Right lobe of liver (tissue), 6 donors: ENCODE results near the gene TRABD2B. TPM values are rescaled to one million over a fixed set of nuclear protein-coding genes. Genes with fewer than 3 reads are reported as not detected.

ENCODE experiments used
- ATAC-seq, 4 donors: fragments of 200-7000 bp; cut with Tn5 transposase; one replicate each; pipeline ENCODE4 v1.9.1; 2020; ENCODE audit warnings: mild to moderate bottlenecking in 4 of 4, moderate library complexity in 4 of 4
- DNase-seq, 3 donors: peaks; one replicate each; pipeline ENCODE4 v3.0.0-alpha.2; 2020
- H3K27ac ChIP-seq, 3 donors: fragments of 200-600 bp; one replicate each; pipeline ENCODE4 v1.8.0; 2022
- H3K27me3 ChIP-seq, 2 donors: fragments of 200-600 bp; one replicate each; pipeline ENCODE4 v1.8.0; 2022
- H3K36me3 ChIP-seq, 4 donors: fragments of 200-600 bp; sonication (generic) in 1 of 4; one replicate each; pipeline versions ENCODE4 v1.5.1 to v1.8.0; 2017 to 2022; ENCODE audit warnings: control low read depth in 1 of 4
- H3K4me1 ChIP-seq, 4 donors: fragments of 200-600 bp; sonication (generic) in 1 of 4; one replicate each; pipeline versions ENCODE4 v1.5.1 to v1.8.0; 2017 to 2022; ENCODE audit warnings: control low read depth in 1 of 4
- H3K4me3 ChIP-seq, 3 donors: fragments of 200-600 bp; one replicate each; pipeline ENCODE4 v1.8.0; 2022
- H3K9me3 ChIP-seq, 4 donors: fragments of 200-600 bp; sonication (generic) in 1 of 4; one replicate each; pipeline versions ENCODE4 v1.5.1 to v1.8.0; 2017 to 2022; ENCODE audit warnings: control low read depth in 1 of 4
- CTCF ChIP-seq, 4 donors: fragments of 200-600 bp in 3 of 4; fragments of 450-650 bp in 1 of 4; IDR thresholded peaks; one replicate each; pipeline versions ENCODE4 v1.5.1 to v1.8.0; 2016 to 2022; ENCODE audit warnings: antibody characterized with exemption in 4 of 4, mild to moderate bottlenecking in 2 of 4
- POLR2A ChIP-seq: fragments of 450-650 bp; IDR thresholded peaks from one replicate; pipeline ENCODE4 v1.6.1; 2017; ENCODE audit warnings: antibody characterized with exemption, mild to moderate bottlenecking
- WGBS: methylation state at CpG from one replicate; pipeline ENCODE4 v1.1.6; 2018; ENCODE audit warnings: low coverage, low lambda C conversion rate; ENCODE audit not compliant: insufficient coverage; ENCODE audit errors: missing lambda C conversion rate; 5-methylcytosine and 5-hydroxymethylcytosine counted together
- intact Hi-C, 2 donors: fragments of 100-400 bp; cut with DNase I; formaldehyde crosslinking; loops; one replicate each; pipeline versions ENCODE4 v1.11.2 to v1.14.1; 2022
- total RNA-seq, 6 experiments: library from RNA; depleted of rRNA in 2 of 6; stranded (reverse); fragments of >200 nt in 2 of 6; fragmentation: NEBNext Ultra II Directional in 3 of 6; extraction: Animal tissue kit (Norgen Biotek cat#: 25700) in 3 of 6; gene quantifications; one replicate each; pipeline versions ENCODE4 v1.1.0 to v1.2.4, GENCODE V29; 2016 to 2023
- donor health status: DM: no; HTN: yes; CAD: no.
- donor health status: DM: no; HTN: no; CAD: no.
- donor health status: DM: no; HTN: no; CAD: no.
- donor health status: DM: no; HTN: yes; CAD: no.
- donor health status: DM: no; HTN: yes; CAD: no.

TRABD2B gene
- total RNA-seq, 6 experiments from 2014 or later: 0.55 to 9.5 (median 1.8) TPM

GRCh38 chr1:47912756-47913155 lies 84.4 kb downstream of the TRABD2B start:
- Histone ChIP-seq H3K9me3 (no peaks in the 10 kb centered on the region), H3K4me1 (peaks cover 0 to 23% (median 9%) of the 10 kb centered on the region in 4 donors), H3K27me3 (no peaks in the 10 kb centered on the region), H3K4me3 (no peak overlapping the region), H3K36me3 (no peaks in the 10 kb centered on the region), H3K27ac (peak overlapping the region in 2 of 3 donors; percentile 27 to 30)
- TF ChIP-seq CTCF (IDR thresholded peaks at IDR 0.05) (no peak), POLR2A (no peak)
- intact Hi-C loops: no loop called here
- peak; percentile 3 to 16 (median 8) for ATAC-seq
- WGBS: 0% methylated on average over 1 of the region's 4 CpGs
- DNase-seq: no peak

GRCh38 chr1:47911892-47912291 lies 85.3 kb downstream of the TRABD2B start:
- TF ChIP-seq POLR2A (no peak), CTCF (IDR thresholded peaks at IDR 0.05) (no peak)
- ATAC-seq (no peak), DNase-seq (no peak)
- no peaks in the 10 kb centered on the region for H3K27me3 ChIP-seq
- H3K27ac ChIP-seq: no peak overlapping the region
- intact Hi-C loops: no loop called here
- no peaks in the 10 kb centered on the region for H3K36me3 ChIP-seq
- H3K9me3 ChIP-seq: no peaks in the 10 kb centered on the region
- no peak overlapping the region for H3K4me3 ChIP-seq
- peaks cover 0 to 23% (median 9%) of the 10 kb centered on the region in 4 donors for H3K4me1 ChIP-seq
- 92% methylated on average over 4 of the region's 4 CpGs for WGBS

GRCh38 chr1:47911424-47911823 lies 85.8 kb downstream of the TRABD2B start:
- no peak overlapping the region for H3K4me3 ChIP-seq
- ATAC-seq (no peak), DNase-seq (no peak)
- H3K9me3 ChIP-seq: no peaks in the 10 kb centered on the region
- H3K36me3 ChIP-seq: no peaks in the 10 kb centered on the region
- H3K4me1 ChIP-seq: peaks cover 0 to 23% (median 9%) of the 10 kb centered on the region in 4 donors
- no peaks in the 10 kb centered on the region for H3K27me3 ChIP-seq
- TF ChIP-seq CTCF (IDR thresholded peaks at IDR 0.05) (no peak), POLR2A (no peak)
- no peak overlapping the region for H3K27ac ChIP-seq
- 86% methylated on average over 2 of the region's 9 CpGs for WGBS
- intact Hi-C loops: no loop called here

GRCh38 chr1:47908258-47908657 lies 88.9 kb downstream of the TRABD2B start:
- peaks cover 0 to 10% (median 3%) of the 10 kb centered on the region in 4 donors for H3K4me1 ChIP-seq
- H3K27me3 ChIP-seq: no peaks in the 10 kb centered on the region
- WGBS: 60% methylated on average over 1 of the region's 2 CpGs
- H3K27ac ChIP-seq: no peak overlapping the region
- no peak overlapping the region for H3K4me3 ChIP-seq
- H3K9me3 ChIP-seq: no peaks in the 10 kb centered on the region
- ATAC-seq (no peak), DNase-seq (no peak)
- intact Hi-C loops: no loop called here
- TF ChIP-seq CTCF (IDR thresholded peaks at IDR 0.05): no peak
- TF ChIP-seq POLR2A: no peak
- H3K36me3 ChIP-seq: no peaks in the 10 kb centered on the region

- Histone ChIP-seq H3K27ac (no peak overlapping the region), H3K36me3 (no peaks in the 10 kb centered on the region), H3K27me3 (no peaks in the 10 kb centered on the region), H3K9me3 (no peaks in the 10 kb centered on the region), H3K4me1 (no peaks in the 10 kb centered on the region), H3K4me3 (no peak overlapping the region)
- ATAC-seq (no peak), DNase-seq (no peak)
- WGBS: 86% methylated on average over 1 of the region's 1 CpG
- intact Hi-C loops: no loop called here
- TF ChIP-seq CTCF (IDR thresholded peaks at IDR 0.05) (no peak), POLR2A (no peak)
These were observed 90.0 kb downstream of the TRABD2B start for GRCh38 chr1:47907177-47907528.
